HG02623 (cell line): ENCODE data around the gene RASSF4.

Source experiments
- ATAC-seq: cut with Tn5 transposase; IDR thresholded peaks from one replicate; pipeline ENCODE4 v1.9.1; 2021; ENCODE audit warnings: moderate library complexity; ENCODE audit not compliant: unreplicated experiment

RASSF4 gene

GRCh38 chr10:44947371-44948152, 12.0 kb upstream of the RASSF4 start:
- peak; percentile 62 for ATAC-seq

GRCh38 chr10:44948642-44949041, 11.0 kb upstream of the RASSF4 start:
- no peak for ATAC-seq

- ATAC-seq: no peak
Measured at GRCh38 chr10:44949127-44949802, 10.3 kb upstream of the RASSF4 start.

- ATAC-seq: no peak
Measured at GRCh38 chr10:44949915-44950314, 9.7 kb upstream of the RASSF4 start.

GRCh38 chr10:44950326-44951225, 9.0 kb upstream of the RASSF4 start:
- ATAC-seq: no peak

- no peak for ATAC-seq
Measured at GRCh38 chr10:44951576-44952226, 7.9 kb upstream of the RASSF4 start.

GRCh38 chr10:44952779-44953231, 6.8 kb upstream of the RASSF4 start:
- no peak for ATAC-seq

- ATAC-seq: no peak
Measured at GRCh38 chr10:44954042-44954441, 5.6 kb upstream of the RASSF4 start.

GRCh38 chr10:44954962-44955361, 4.6 kb upstream of the RASSF4 start:
- ATAC-seq: no peak

- no peak for ATAC-seq
Measured at GRCh38 chr10:44955413-44956070, 4.1 kb upstream of the RASSF4 start.

GRCh38 chr10:44956226-44956625, 3.4 kb upstream of the RASSF4 start:
- ATAC-seq: no peak

- no peak for ATAC-seq
Measured at GRCh38 chr10:44956717-44957706, 2.6 kb upstream of the RASSF4 start.

- ATAC-seq: no peak
Measured at GRCh38 chr10:44958196-44958897, 1.3 kb upstream of the RASSF4 start.

- no peak for ATAC-seq
Measured at GRCh38 chr10:44958898-44959246, 730 bp upstream of the RASSF4 start.

- ATAC-seq: no peak
Measured at GRCh38 chr10:44960088-44960460, 472 bp downstream of the RASSF4 start.

- no peak for ATAC-seq
Measured at GRCh38 chr10:44960482-44961229, 1.1 kb downstream of the RASSF4 start.

- no peak for ATAC-seq
Measured at GRCh38 chr10:44961230-44961571, 1.6 kb downstream of the RASSF4 start.
